IMR-90 (cell line): ENCODE results near the gene ALDH1A1.

Source experiments
- CEBPB ChIP-seq: IDR thresholded peaks from 2 replicates; pipeline ENCODE4 v1.6.1; 2012; ENCODE audit warnings: low read depth, low read length, improper control_type of control experiment
- CTCF ChIP-seq: conservative IDR thresholded peaks from 2 replicates; pipeline ENCODE4 v1.5.1; 2012; ENCODE audit warnings: mild to moderate bottlenecking, low read depth, low read length, improper control_type of control experiment
- MAFK ChIP-seq: IDR thresholded peaks from 2 replicates; pipeline ENCODE4 v1.6.1; 2012; ENCODE audit warnings: low read depth, low read length, improper control_type of control experiment
- POLR2A ChIP-seq: IDR thresholded peaks from 2 replicates; pipeline ENCODE4 v1.6.1; 2012; ENCODE audit warnings: mild to moderate bottlenecking, low read depth, low read length
- RAD21 ChIP-seq: IDR thresholded peaks from 2 replicates; pipeline ENCODE4 v1.6.1; 2012; ENCODE audit warnings: low read length, improper control_type of control experiment
- RFX5 ChIP-seq: IDR thresholded peaks from 2 replicates; pipeline ENCODE4 v1.8.0; 2012; ENCODE audit warnings: low read depth, mild to moderate bottlenecking, low read length, moderate library complexity
- SMC3 ChIP-seq: fragments of 150-350 bp; IDR thresholded peaks from 2 replicates; pipeline ENCODE4 v1.6.1; 2016; ENCODE audit warnings: low read depth, mild to moderate bottlenecking, antibody characterized with exemption, low read length, moderate library complexity
- USF2 ChIP-seq: fragments of 150-350 bp; IDR thresholded peaks from 2 replicates; pipeline ENCODE4 v1.6.1; 2017; ENCODE audit warnings: mild to moderate bottlenecking, antibody characterized with exemption, low read length, low read depth

GRCh38 chr9:72895122-72895521 lies 57.7 kb downstream of the ALDH1A1 start:
- TF ChIP-seq CEBPB (no peak), CTCF (no peak), MAFK (no peak), RAD21 (no peak), USF2 (no peak), SMC3 (no peak), POLR2A (no peak), RFX5 (no peak)
